H1 (cell line): ENCODE measurements around the gene PRDM2. TPM values are rescaled to one million over a fixed set of nuclear protein-coding genes. Genes with fewer than 3 reads are reported as not detected.

ENCODE experiments used
- HDAC2 ChIP-seq, 2 experiments: fragments of 300-600 bp in 1 of 2; sonication (generic) in 1 of 2; IDR thresholded peaks; 2 replicates each; pipeline ENCODE4 v1.6.1; 2011 to 2012; ENCODE audit warnings: low read depth in 2 of 2, low read length in 2 of 2, mild to moderate bottlenecking in 2 of 2, moderate library complexity in 2 of 2, borderline replicate concordance in 1 of 2, inconsistent platforms in 1 of 2
- JUN ChIP-seq: IDR thresholded peaks from 2 replicates; pipeline ENCODE4 v1.6.1; 2011; ENCODE audit warnings: low read depth, mild to moderate bottlenecking, improper control_type of control experiment, low read length
- KDM5A ChIP-seq: fragments of 200-600 bp; IDR thresholded peaks from 2 replicates; pipeline ENCODE4 v1.7.1; 2012; ENCODE audit warnings: mild to moderate bottlenecking, low read length, inconsistent platforms, mixed read lengths
- POLR2AphosphoS5 ChIP-seq: IDR thresholded peaks from 2 replicates; pipeline ENCODE4 v1.6.1; 2011; ENCODE audit warnings: low read depth, low read length
- POU5F1 ChIP-seq: IDR thresholded peaks from 2 replicates; pipeline ENCODE4 v1.6.1; 2011; ENCODE audit warnings: low read depth, mild to moderate bottlenecking, low read length, moderate library complexity
- SP1 ChIP-seq: IDR thresholded peaks from 2 replicates; pipeline ENCODE4 v1.6.1; 2011; ENCODE audit warnings: low read depth, low read length
- SUZ12 ChIP-seq: fragments of 200-600 bp; sonication (generic); IDR thresholded peaks from 2 replicates; pipeline ENCODE4 v1.6.1; 2012; ENCODE audit warnings: mild to moderate bottlenecking, inconsistent platforms, low read length, moderate library complexity, mixed read lengths
- polyA plus RNA-seq, 7 experiments: library from polyadenylated mRNA; depleted of rRNA in 3 of 7; stranded (reverse) in 5 of 7; unstranded in 2 of 7; fragments of >200 nt in 5 of 7; fragments of 200-250 nt in 2 of 7; gene quantifications; 1 replicate in 5 of 7; 2 replicates in 1 of 7; 4 replicates in 1 of 7; pipeline versions ENCODE4 v1.2.1 to v1.2.3, GENCODE V29; 2011 to 2013; ENCODE audit warnings: missing spikeins in 2 of 7, mixed read lengths in 2 of 7
- total RNA-seq: library from RNA; stranded (reverse); fragmentation: NEBNext Ultra II Directional; extraction: Animal tissue kit (Norgen Biotek cat#: 25700); gene quantifications from 2 replicates; pipeline ENCODE4 v1.2.1, GENCODE V29; 2021
- TF ChIP-seq, protein P1 (sequence below): fragments of 300-600 bp; sonication (generic); IDR thresholded peaks from 2 replicates; pipeline ENCODE4 v1.7.1; 2012; ENCODE audit warnings: low read length, moderate library complexity, mild to moderate bottlenecking, inconsistent platforms; ENCODE audit not compliant: insufficient replicate concordance

Gene PRDM2
- total and polyA plus RNA-seq, 2 of the 8 experiments (the other 6 are each of a cell fraction or from before 2014, with no cell fraction given): 5.8 to 21.2 TPM

DNA sequence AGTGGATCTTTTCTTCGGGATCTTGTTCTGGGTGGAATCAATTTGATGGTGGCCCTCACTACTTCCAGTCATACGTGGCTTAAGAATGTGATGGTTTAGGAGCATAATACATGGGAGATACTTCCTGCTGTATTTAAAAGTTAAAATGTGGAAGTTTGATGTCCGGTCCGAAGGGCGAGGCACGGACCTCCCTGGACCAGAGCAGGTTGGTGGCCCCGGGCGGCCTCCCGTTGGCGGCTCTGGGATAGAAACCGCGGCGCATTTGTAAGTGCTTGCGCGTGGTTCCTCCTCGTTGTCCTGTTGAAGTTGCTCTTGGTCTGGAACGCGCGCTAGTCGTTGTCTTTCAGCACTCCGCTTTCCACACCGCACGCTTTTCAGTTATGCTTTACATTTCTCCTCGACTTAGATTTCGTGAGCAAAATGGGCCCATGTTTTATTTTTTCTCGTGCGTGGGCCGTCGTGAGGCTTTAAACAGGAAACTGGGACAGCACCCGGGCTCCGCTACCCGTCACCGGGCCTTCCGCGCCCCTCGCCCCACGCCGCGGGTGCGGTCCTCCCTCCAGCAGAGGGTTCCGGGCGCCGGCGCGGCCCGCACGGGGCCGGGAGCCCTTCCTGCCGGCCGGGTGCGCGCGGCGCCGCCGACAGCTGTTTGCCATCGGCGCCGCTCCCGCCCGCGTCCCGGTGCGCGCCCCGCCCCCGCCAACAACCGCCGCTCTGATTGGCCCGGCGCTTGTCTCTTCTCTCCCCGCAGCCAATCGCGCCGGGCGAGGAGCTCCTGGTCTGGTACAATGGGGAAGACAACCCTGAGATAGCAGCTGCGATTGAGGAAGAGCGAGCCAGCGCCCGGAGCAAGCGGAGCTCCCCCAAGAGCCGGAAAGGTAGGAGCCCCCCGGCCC, 48.9 kb downstream of the PRDM2 start (continued):
- TF ChIP-seq HDAC2 (IDR thresholded peaks at IDR 0.05; ENCODE audit: borderline replicate concordance in 1 of 2, low read depth in 2 of 2, low read length in 2 of 2): no peak
- TF ChIP-seq JUN: no peak
- TF ChIP-seq POU5F1: no peak
- TF ChIP-seq KDM5A: no peak
- no peak for TF ChIP-seq SUZ12
- peak; percentile 79 for TF ChIP-seq SP1
- TF ChIP-seq, protein P1, sequence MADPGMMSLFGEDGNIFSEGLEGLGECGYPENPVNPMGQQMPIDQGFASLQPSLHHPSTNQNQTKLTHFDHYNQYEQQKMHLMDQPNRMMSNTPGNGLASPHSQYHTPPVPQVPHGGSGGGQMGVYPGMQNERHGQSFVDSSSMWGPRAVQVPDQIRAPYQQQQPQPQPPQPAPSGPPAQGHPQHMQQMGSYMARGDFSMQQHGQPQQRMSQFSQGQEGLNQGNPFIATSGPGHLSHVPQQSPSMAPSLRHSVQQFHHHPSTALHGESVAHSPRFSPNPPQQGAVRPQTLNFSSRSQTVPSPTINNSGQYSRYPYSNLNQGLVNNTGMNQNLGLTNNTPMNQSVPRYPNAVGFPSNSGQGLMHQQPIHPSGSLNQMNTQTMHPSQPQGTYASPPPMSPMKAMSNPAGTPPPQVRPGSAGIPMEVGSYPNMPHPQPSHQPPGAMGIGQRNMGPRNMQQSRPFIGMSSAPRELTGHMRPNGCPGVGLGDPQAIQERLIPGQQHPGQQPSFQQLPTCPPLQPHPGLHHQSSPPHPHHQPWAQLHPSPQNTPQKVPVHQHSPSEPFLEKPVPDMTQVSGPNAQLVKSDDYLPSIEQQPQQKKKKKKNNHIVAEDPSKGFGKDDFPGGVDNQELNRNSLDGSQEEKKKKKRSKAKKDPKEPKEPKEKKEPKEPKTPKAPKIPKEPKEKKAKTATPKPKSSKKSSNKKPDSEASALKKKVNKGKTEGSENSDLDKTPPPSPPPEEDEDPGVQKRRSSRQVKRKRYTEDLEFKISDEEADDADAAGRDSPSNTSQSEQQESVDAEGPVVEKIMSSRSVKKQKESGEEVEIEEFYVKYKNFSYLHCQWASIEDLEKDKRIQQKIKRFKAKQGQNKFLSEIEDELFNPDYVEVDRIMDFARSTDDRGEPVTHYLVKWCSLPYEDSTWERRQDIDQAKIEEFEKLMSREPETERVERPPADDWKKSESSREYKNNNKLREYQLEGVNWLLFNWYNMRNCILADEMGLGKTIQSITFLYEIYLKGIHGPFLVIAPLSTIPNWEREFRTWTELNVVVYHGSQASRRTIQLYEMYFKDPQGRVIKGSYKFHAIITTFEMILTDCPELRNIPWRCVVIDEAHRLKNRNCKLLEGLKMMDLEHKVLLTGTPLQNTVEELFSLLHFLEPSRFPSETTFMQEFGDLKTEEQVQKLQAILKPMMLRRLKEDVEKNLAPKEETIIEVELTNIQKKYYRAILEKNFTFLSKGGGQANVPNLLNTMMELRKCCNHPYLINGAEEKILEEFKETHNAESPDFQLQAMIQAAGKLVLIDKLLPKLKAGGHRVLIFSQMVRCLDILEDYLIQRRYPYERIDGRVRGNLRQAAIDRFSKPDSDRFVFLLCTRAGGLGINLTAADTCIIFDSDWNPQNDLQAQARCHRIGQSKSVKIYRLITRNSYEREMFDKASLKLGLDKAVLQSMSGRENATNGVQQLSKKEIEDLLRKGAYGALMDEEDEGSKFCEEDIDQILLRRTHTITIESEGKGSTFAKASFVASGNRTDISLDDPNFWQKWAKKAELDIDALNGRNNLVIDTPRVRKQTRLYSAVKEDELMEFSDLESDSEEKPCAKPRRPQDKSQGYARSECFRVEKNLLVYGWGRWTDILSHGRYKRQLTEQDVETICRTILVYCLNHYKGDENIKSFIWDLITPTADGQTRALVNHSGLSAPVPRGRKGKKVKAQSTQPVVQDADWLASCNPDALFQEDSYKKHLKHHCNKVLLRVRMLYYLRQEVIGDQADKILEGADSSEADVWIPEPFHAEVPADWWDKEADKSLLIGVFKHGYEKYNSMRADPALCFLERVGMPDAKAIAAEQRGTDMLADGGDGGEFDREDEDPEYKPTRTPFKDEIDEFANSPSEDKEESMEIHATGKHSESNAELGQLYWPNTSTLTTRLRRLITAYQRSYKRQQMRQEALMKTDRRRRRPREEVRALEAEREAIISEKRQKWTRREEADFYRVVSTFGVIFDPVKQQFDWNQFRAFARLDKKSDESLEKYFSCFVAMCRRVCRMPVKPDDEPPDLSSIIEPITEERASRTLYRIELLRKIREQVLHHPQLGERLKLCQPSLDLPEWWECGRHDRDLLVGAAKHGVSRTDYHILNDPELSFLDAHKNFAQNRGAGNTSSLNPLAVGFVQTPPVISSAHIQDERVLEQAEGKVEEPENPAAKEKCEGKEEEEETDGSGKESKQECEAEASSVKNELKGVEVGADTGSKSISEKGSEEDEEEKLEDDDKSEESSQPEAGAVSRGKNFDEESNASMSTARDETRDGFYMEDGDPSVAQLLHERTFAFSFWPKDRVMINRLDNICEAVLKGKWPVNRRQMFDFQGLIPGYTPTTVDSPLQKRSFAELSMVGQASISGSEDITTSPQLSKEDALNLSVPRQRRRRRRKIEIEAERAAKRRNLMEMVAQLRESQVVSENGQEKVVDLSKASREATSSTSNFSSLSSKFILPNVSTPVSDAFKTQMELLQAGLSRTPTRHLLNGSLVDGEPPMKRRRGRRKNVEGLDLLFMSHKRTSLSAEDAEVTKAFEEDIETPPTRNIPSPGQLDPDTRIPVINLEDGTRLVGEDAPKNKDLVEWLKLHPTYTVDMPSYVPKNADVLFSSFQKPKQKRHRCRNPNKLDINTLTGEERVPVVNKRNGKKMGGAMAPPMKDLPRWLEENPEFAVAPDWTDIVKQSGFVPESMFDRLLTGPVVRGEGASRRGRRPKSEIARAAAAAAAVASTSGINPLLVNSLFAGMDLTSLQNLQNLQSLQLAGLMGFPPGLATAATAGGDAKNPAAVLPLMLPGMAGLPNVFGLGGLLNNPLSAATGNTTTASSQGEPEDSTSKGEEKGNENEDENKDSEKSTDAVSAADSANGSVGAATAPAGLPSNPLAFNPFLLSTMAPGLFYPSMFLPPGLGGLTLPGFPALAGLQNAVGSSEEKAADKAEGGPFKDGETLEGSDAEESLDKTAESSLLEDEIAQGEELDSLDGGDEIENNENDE: no peak
- peak; percentile 75 for TF ChIP-seq POLR2AphosphoS5
